CMK (cell line): ENCODE measurements around the gene PRM1.

Source experiments
- DNase-seq: peaks from one replicate; pipeline ENCODE4 v3.0.0-alpha.2; 2010; ENCODE audit warnings: low read depth

PRM1 gene

DNA sequence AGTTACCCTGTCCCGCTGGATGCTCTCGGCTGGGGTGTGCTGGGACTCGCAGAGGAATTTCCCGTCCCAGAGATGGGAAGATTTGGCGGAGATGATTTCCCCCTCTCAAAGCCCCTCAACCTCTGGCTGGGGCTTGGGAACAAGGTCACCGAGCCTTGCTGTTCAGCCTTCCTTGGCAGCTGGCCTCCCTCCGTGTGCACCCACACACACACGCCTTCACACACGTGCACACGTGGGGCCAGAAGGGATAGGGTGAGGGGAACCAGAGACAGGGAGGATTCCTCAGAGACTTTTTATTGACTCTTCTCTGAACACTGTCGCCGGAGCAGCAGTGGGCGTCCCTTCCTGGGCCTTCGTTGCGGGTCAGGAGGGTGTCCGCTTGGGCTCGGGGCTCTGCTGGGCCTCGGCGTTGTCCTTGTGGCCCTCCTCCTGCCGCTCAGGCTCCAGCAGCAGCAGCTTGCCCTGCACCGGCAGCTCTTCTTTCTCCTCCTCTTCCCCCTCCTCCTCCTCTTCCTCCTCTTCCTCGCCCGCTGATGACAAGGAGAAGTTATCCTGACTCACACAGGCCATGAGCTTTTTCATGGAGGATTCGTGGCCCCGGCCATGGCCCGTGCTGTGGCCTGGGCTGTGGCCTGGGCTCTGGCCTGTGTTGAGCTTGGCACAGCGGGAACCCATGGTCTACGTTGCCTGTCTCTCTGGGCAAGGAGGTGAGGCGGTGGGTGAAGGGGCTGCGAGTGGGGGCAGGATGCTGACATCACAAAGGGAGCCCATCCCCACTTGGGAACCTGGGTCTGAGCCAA, 8.0 kb downstream of the PRM1 start, which contains the start of gene PRM3:
Gene PRM3, minus strand, starts transcription at position 709 of the 800 bp plus-strand sequence. Its CDS starts 34 bp downstream, at position 675.
- DNase-seq, result no peak

DNA sequence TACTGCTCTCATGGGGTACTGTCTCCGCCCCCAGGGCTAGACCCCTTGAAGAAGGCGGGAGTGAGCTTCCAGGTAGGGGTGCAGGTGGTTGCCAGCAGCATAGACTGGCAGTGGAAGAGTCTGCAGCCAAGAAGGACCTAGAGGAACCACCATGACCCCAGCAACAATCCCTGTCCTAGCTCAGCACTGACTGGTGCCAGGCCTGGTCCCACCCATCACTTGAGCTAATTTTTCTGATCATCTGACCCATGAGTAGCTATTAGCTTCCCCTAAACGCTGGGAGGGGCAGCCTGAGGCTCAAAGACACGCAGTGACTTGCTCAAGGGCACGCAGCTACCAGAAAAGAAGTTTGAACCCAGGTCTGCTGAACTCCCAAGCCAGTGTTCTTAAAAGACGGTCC, 8.6 kb downstream of the PRM1 start:
- no peak for DNase-seq

DNA sequence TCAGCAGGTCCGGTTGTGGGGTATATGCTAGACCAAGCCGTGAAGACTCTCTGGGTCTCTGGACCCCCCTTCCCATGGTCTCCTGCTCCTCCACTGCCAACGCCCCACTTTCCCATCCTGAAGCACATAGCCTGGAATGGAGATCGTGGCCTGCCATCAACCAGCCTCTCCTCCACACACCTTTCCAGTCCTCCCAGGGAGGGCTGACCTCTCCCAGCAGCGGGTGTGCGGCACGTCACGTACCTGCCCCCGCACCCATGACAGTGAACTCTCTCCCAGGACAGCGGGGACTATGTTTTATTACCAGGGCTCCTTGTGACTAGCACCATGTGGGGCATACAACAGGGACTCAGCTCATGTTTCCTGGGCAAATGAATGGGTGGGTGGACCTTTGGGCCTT, 9.5 kb downstream of the PRM1 start:
- no peak for DNase-seq

DNA sequence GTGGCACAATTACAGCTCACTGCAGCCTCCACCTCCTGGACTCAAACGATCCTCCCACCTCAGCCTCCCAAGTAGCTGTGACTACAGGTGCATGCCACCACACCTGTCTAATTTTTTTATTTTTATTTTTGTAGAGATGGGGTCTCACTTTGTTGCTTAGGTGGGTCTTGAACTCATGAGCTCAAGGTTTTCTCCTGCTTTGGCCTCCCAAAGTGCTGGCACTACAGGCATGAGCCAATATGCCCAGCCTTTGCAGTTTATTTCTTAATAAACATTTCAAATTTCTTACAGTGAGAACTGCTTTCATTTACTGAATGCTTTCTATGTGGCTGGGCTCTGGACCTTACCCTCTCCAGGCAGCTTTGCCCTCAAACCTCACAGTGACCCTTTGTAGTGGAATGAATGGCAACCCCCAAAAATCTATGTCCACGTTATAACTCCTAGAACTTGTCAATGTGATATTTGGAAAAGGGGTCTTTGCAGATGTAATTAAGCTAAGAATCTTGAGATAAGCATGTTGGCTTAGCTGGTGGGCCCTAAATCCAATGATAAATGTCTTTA, 10.4 kb downstream of the PRM1 start:
- no peak for DNase-seq

DNA sequence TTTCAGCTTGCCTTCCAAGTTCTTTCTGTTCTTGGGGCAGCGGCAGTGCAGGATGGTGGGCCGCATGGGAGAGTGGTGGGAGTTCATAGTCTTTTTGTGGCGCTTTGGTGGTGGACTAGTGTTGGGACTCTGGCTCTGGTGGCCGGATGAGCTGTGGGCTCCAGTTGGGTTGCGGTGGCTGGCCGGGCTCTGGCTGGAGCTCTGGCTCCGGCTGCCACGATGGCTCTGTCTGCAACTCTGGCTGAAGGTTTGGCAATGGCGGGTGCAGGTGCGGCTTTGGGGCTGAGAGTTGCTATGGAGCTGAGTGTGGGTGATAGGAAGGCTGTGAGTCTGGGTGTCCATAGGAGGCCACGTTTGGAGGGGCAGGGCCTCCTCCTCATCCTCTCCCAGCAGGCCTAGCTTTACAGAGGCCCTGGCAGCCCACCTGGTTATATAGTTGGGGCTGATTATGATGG, 12.2 kb downstream of the PRM1 start, which contains the start of gene TNP2:
Gene TNP2, minus strand, starts transcription at position 405 of the 455 bp plus-strand sequence. Its CDS starts 63 bp downstream, at position 342.
- no peak for DNase-seq

GRCh38 chr16:11265124-11265523, 16.0 kb downstream of the PRM1 start:
- DNase-seq, result no peak

GRCh38 chr16:11264155-11264832, 16.8 kb downstream of the PRM1 start:
- no peak for DNase-seq

GRCh38 chr16:11263737-11264136, 17.4 kb downstream of the PRM1 start:
- no peak for DNase-seq

- no peak for DNase-seq
These were observed 18.2 kb downstream of the PRM1 start for GRCh38 chr16:11262915-11263314.

- no peak for DNase-seq
These were observed 20.5 kb downstream of the PRM1 start for GRCh38 chr16:11260596-11260966.

- no peak for DNase-seq
These were observed 21.2 kb downstream of the PRM1 start for GRCh38 chr16:11259655-11260595.

DNA sequence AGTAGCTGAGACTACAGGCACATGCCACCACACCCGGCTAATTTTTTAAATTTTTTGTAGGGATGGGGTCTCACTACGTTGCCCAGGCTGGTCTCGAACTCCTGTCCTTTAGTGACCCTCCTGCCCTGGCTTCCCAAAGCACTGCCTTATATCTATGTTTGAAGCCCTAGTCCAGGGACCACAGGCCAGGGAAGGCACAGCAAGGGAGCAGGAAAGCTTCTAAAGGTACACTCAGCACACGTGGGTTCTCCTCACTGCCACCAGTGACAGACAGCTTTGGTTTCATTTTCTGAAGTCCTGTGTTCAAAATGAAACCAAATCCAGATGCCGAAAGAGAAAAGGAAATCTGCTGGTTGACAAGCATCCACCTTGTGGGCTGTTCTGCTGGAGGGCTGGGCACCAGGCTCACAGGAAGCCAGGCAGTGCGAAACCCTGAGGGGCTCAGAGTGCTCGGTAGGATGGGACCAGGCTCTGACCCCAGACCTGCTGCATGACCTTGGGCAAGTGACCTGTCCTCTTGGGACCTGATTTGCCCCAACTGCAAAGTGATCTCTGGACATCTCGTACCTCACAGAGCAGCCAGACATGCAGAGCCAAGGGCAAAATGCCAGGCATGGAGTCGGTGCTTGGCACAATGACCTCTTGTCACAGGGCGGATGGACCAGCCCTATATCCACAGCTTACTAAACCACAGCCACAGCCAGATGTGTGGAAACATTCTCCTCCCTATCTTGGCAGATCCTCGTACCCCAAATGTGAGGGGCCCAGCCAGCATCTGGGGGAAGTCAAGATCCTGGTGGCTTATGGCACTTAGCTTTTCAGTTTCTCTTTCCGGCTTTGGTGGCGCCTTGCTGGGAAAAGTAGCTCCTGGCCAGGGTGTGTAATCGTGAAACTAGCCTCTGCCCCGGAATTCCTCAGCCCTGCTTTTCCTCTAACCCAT, 22.3 kb downstream of the PRM1 start:
- no peak for DNase-seq

DNA sequence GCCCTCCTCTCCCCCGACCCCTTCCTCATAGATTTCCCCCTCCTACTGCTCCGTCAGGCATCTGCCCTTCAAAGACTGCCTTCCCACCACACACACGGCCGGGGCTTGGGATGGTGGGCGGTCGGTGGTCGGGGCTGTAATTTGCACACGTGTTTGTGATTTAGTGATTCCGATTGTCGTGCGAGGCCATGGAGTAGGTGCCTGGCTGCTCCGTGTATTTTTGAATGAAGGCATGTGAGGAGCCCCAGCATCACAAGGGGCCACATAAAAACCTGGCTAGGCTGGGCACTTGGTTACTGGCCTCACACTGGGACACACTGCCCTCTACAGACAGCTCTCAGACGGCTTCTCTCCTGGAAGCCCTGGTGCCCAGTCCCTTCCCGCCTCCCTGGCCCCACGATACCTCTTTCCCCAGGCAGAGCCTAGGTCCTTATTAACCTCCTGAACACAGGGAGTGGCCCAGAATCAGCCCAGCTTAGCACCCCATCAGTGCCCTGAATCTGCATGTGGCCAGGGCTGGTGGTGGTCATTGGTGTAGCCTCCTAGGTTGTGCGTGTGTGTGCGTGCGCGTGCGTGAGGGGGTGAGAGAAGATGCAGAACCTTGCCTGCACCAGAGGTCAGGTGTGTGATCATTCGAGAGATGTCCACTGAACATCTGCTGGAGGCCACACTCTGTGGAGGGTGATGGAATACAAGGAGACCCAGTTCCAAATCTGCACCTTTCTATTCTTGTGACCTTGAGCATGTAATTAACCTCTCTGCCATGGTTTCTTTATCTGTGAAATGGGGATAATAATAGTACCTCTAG, 23.8 kb downstream of the PRM1 start:
- DNase-seq, result peak; percentile 63

GRCh38 chr16:11256661-11257130, 24.4 kb downstream of the PRM1 start:
- DNase-seq, result no peak

GRCh38 chr16:11255737-11256660, 25.1 kb downstream of the PRM1 start, which contains the start of gene SOCS1:
TSS of gene SOCS1 (minus strand) at chr16:11256204. CDS start at chr16:11255478, 726 bp downstream.
- DNase-seq, result peak; percentile 60

DNA sequence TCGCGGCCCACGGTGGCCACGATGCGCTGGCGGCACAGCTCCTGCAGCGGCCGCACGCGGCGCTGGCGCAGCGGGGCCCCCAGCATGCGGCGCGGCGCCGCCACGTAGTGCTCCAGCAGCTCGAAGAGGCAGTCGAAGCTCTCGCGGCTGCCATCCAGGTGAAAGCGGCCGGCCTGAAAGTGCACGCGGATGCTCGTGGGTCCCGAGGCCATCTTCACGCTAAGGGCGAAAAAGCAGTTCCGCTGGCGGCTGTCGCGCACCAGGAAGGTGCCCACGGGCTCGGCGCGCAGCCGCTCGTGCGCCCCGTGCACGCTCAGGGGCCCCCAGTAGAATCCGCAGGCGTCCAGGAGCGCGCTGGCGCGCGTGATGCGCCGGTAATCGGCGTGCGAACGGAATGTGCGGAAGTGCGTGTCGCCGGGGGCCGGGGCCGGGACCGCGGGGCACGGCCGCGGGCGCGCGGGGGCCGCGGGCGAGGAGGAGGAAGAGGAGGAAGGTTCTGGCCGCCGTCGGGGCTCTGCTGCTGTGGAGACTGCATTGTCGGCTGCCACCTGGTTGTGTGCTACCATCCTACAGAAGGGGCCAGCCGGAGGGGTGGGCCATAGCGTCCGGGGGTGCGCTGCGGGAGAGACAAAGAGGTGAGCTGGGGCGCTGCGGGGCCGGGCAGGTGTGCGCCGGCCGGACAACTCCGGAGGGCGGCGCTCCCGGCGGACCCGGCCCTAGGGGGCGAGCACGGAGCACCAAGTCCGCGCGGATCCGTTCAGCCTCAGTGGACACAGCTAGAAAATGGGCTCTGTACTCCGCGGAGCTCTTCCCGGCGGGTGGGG, 26.0 kb downstream of the PRM1 start:
- no peak for DNase-seq
